ENCODE measurements around the gene TK2.

DNA sequence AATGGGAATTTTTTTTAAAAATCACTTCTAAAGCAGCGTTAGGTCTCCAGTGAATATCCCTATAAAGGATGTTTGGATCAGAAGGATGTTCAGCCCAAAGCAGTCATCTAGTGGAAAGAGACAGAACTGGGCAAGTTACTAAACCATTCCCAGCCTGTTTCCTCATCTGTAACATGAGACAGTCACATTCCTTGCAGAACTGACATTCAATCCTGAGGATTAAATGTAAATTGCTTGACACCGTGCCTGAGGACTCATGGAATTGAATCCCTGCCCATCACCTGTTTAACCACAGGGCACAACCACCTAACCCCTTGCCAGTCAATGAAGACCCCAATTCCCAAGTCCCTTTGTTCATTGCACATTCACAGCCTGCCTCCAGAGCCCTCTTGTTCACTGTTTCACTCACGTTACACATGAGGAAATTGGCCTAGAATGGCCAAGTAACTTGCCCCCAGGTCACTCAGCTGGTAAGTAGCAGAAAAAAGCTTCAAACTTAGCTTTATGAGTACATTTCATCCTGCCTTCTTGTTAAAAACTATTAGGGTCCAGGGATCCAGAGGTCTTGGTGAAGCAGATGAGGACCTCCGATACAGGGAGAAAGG lies 30.8 kb upstream of the TK2 start:
- TF ChIP-seq, protein P1, sequence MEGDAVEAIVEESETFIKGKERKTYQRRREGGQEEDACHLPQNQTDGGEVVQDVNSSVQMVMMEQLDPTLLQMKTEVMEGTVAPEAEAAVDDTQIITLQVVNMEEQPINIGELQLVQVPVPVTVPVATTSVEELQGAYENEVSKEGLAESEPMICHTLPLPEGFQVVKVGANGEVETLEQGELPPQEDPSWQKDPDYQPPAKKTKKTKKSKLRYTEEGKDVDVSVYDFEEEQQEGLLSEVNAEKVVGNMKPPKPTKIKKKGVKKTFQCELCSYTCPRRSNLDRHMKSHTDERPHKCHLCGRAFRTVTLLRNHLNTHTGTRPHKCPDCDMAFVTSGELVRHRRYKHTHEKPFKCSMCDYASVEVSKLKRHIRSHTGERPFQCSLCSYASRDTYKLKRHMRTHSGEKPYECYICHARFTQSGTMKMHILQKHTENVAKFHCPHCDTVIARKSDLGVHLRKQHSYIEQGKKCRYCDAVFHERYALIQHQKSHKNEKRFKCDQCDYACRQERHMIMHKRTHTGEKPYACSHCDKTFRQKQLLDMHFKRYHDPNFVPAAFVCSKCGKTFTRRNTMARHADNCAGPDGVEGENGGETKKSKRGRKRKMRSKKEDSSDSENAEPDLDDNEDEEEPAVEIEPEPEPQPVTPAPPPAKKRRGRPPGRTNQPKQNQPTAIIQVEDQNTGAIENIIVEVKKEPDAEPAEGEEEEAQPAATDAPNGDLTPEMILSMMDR (conservative IDR thresholded peaks at IDR 0.05 in 1 of 2, IDR thresholded peaks at IDR 0.05 in 1 of 2; ENCODE audit: low read depth in 1 of 2, low read length in 2 of 2), result peak in 1 of 2 donors; percentile 52
- TF ChIP-seq EZH2 (IDR thresholded peaks at IDR 0.05; ENCODE audit: low read length, missing control alignments), result no peak

Measured in fibroblast of lung (primary cell).